ENCODE measurements around the gene LPXN. TPM values are rescaled to one million over a fixed set of nuclear protein-coding genes. Genes with fewer than 3 reads are reported as not detected.

LPXN gene
- total and polyA plus RNA-seq, 2 experiments from 2014 or later, result 2.3 to 3.2 TPM

DNA sequence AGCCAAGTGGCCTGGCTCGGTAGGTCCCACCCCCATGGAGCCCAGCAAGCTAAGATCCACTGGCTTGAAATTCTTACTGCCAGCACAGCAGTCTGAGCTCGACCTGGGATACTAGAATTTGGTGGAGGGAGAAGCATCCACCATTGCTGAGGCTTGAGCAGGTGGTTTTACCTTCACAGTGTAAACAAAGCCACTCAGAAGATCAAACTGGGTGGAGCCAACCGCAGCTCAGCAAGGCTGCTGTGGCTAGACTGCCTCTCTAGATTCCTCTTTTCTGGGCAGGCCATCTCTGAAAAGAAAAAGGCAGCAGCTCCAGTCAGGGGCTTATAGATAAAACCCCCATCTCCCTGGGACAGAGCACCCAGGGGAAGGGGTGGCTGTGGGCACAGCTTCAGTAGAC, 45.4 kb downstream of the LPXN start:
- no peak for DNase-seq (ENCODE audit: low spot score)
- H3K79me2 ChIP-seq, result no peaks in the 10 kb centered on the region
- H3K4me3 ChIP-seq, result no peak overlapping the region
- H3K4me2 ChIP-seq, result no peak overlapping the region
- H3K27me3 ChIP-seq, result no peaks in the 10 kb centered on the region
- H3K4me1 ChIP-seq (ENCODE audit: insufficient read depth), result no peaks in the 10 kb centered on the region
- H3K9me3 ChIP-seq (ENCODE audit: low read depth), result no peaks in the 10 kb centered on the region
- H3K9me2 ChIP-seq (replicated peaks; ENCODE audit: insufficient read depth), result no peaks in the 10 kb centered on the region
- no peak for TF ChIP-seq EZH2phosphoT487 (IDR thresholded peaks at IDR 0.05; ENCODE audit: low read depth, severe bottlenecking, unreplicated experiment)
- no peak for TF ChIP-seq CTCF (IDR thresholded peaks at IDR 0.05; ENCODE audit: poor library complexity)
- TF ChIP-seq EZH2 (IDR thresholded peaks at IDR 0.05; ENCODE audit: borderline replicate concordance), result no peak
- no peaks in the 10 kb centered on the region for H4K20me1 ChIP-seq (ENCODE audit: insufficient read depth, poor library complexity, severe bottlenecking)
- no peak overlapping the region for H2AFZ ChIP-seq
- no peaks in the 10 kb centered on the region for H3K36me3 ChIP-seq (replicated peaks; ENCODE audit: insufficient read depth, low read depth)
- WGBS (ENCODE audit: low lambda C conversion rate, missing lambda C conversion rate), result 94% methylated on average over 3 of the region's 3 CpGs
- no peak overlapping the region for H3K27ac ChIP-seq

- Histone ChIP-seq H3K4me3 (no peak overlapping the region), H4K20me1 (ENCODE audit: insufficient read depth, poor library complexity, severe bottlenecking) (no peaks in the 10 kb centered on the region), H3K4me1 (ENCODE audit: insufficient read depth) (peaks cover 3% of the 10 kb centered on the region), H3K27me3 (no peaks in the 10 kb centered on the region), H3K36me3 (replicated peaks; ENCODE audit: insufficient read depth, low read depth) (no peaks in the 10 kb centered on the region), H2AFZ (no peak overlapping the region), H3K4me2 (no peak overlapping the region), H3K9me3 (ENCODE audit: low read depth) (no peaks in the 10 kb centered on the region), H3K9me2 (replicated peaks; ENCODE audit: insufficient read depth) (no peaks in the 10 kb centered on the region), H3K79me2 (no peaks in the 10 kb centered on the region), H3K27ac (no peak overlapping the region)
- DNase-seq (ENCODE audit: low spot score), result no peak
- 92% methylated on average over 6 of the region's 6 CpGs for WGBS (ENCODE audit: low lambda C conversion rate, missing lambda C conversion rate)
- TF ChIP-seq EZH2 (IDR thresholded peaks at IDR 0.05; ENCODE audit: borderline replicate concordance) (no peak), EZH2phosphoT487 (IDR thresholded peaks at IDR 0.05; ENCODE audit: low read depth, severe bottlenecking, unreplicated experiment) (no peak), CTCF (IDR thresholded peaks at IDR 0.05; ENCODE audit: poor library complexity) (no peak)
These were observed 48.2 kb downstream of the LPXN start for GRCh38 chr11:58527429-58527828.

GRCh38 chr11:58526721-58527120, 48.9 kb downstream of the LPXN start:
- no peaks in the 10 kb centered on the region for H3K36me3 ChIP-seq (replicated peaks; ENCODE audit: insufficient read depth, low read depth)

More at GRCh38 chr11:58526721-58527120, 48.9 kb downstream of the LPXN start:
- Histone ChIP-seq H3K4me2 (no peak overlapping the region), H2AFZ (no peak overlapping the region), H3K27ac (no peak overlapping the region), H3K79me2 (no peaks in the 10 kb centered on the region), H4K20me1 (ENCODE audit: insufficient read depth, poor library complexity, severe bottlenecking) (no peaks in the 10 kb centered on the region), H3K4me3 (no peak overlapping the region), H3K4me1 (ENCODE audit: insufficient read depth) (peaks cover 3% of the 10 kb centered on the region), H3K9me3 (ENCODE audit: low read depth) (no peaks in the 10 kb centered on the region), H3K9me2 (replicated peaks; ENCODE audit: insufficient read depth) (no peaks in the 10 kb centered on the region), H3K27me3 (no peaks in the 10 kb centered on the region)
- TF ChIP-seq EZH2 (IDR thresholded peaks at IDR 0.05; ENCODE audit: borderline replicate concordance) (no peak), CTCF (IDR thresholded peaks at IDR 0.05; ENCODE audit: poor library complexity) (no peak), EZH2phosphoT487 (IDR thresholded peaks at IDR 0.05; ENCODE audit: low read depth, severe bottlenecking, unreplicated experiment) (no peak)
- DNase-seq (ENCODE audit: low spot score), result no peak
- 79% methylated on average over 3 of the region's 3 CpGs for WGBS (ENCODE audit: low lambda C conversion rate, missing lambda C conversion rate)

Data from hepatocyte (in vitro differentiated cells).